GM12874 (cell line): ENCODE measurements around the gene ASCC2.

ENCODE experiments used
- CTCF ChIP-seq: IDR thresholded peaks from 2 replicates; pipeline ENCODE4 v1.5.1; 2011; ENCODE audit warnings: low read depth, mild to moderate bottlenecking, control low read depth, low read length, moderate library complexity; ENCODE audit not compliant: insufficient read depth

The ASCC2 gene

GRCh38 chr22:29756341-29756740 is 81.7 kb downstream of the ASCC2 start:
- no peak for TF ChIP-seq CTCF

GRCh38 chr22:29755889-29756288 is 82.2 kb downstream of the ASCC2 start:
- no peak for TF ChIP-seq CTCF

GRCh38 chr22:29753808-29754657 is 84.0 kb downstream of the ASCC2 start:
- TF ChIP-seq CTCF: no peak

GRCh38 chr22:29751669-29752068 is 86.4 kb downstream of the ASCC2 start:
- TF ChIP-seq CTCF: no peak

GRCh38 chr22:29750559-29751538 is 87.2 kb downstream of the ASCC2 start:
- no peak for TF ChIP-seq CTCF

- TF ChIP-seq CTCF: no peak
These were observed 88.0 kb downstream of the ASCC2 start for GRCh38 chr22:29750029-29750428.

GRCh38 chr22:29748248-29748893 is 89.7 kb downstream of the ASCC2 start:
- TF ChIP-seq CTCF: no peak
